IPS-NIHi11 (cell line): ENCODE measurements around the gene PHLPP1.
A peak's percentile ranks its signal among the peaks of the same experiment; 100 is the strongest.

ENCODE experiments used
- DNase-seq: peaks from one replicate; pipeline ENCODE4 v3.0.0; 2012; ENCODE audit warnings: mixed read lengths, low spot score

PHLPP1 gene

GRCh38 chr18:62744076-62744968 is 29.0 kb downstream of the PHLPP1 start:
- no peak for DNase-seq

GRCh38 chr18:62745089-62745751 is 29.9 kb downstream of the PHLPP1 start:
- DNase-seq: no peak

GRCh38 chr18:62749389-62749788 is 34.0 kb downstream of the PHLPP1 start:
- DNase-seq: no peak

GRCh38 chr18:62751341-62751821 is 36.0 kb downstream of the PHLPP1 start:
- peak; percentile 44 for DNase-seq

- DNase-seq: no peak
These were observed 36.6 kb downstream of the PHLPP1 start for GRCh38 chr18:62751977-62752376.

- DNase-seq: no peak
These were observed 38.7 kb downstream of the PHLPP1 start for GRCh38 chr18:62754026-62754425.

- DNase-seq: no peak
These were observed 40.1 kb downstream of the PHLPP1 start for GRCh38 chr18:62755454-62755853.

- DNase-seq: no peak
These were observed 40.6 kb downstream of the PHLPP1 start for GRCh38 chr18:62755946-62756345.

- no peak for DNase-seq
These were observed 42.2 kb downstream of the PHLPP1 start for GRCh38 chr18:62757399-62758010.

GRCh38 chr18:62758591-62758990 is 43.2 kb downstream of the PHLPP1 start:
- no peak for DNase-seq

GRCh38 chr18:62759704-62760402 is 44.5 kb downstream of the PHLPP1 start:
- no peak for DNase-seq

- DNase-seq: no peak
These were observed 45.0 kb downstream of the PHLPP1 start for GRCh38 chr18:62760403-62760734.

- DNase-seq: peak; percentile 44
These were observed 47.8 kb downstream of the PHLPP1 start for GRCh38 chr18:62763101-62763521.

GRCh38 chr18:62766266-62766665 is 50.9 kb downstream of the PHLPP1 start:
- no peak for DNase-seq

- no peak for DNase-seq
These were observed 52.0 kb downstream of the PHLPP1 start for GRCh38 chr18:62767321-62767720.

GRCh38 chr18:62767836-62768557 is 52.7 kb downstream of the PHLPP1 start:
- no peak for DNase-seq

- DNase-seq: no peak
These were observed 53.2 kb downstream of the PHLPP1 start for GRCh38 chr18:62768558-62768943.

GRCh38 chr18:62769216-62769615 is 53.9 kb downstream of the PHLPP1 start:
- no peak for DNase-seq

GRCh38 chr18:62771494-62772270 is 56.3 kb downstream of the PHLPP1 start:
- DNase-seq: no peak

GRCh38 chr18:62772860-62773584 is 57.7 kb downstream of the PHLPP1 start:
- DNase-seq: no peak
